ENCODE results near the gene MACROD2. TPM values are rescaled to one million over a fixed set of nuclear protein-coding genes. Genes with fewer than 3 reads are reported as not detected.

The MACROD2 gene
- total and polyA plus RNA-seq, 2 of the 4 experiments (the other 2 are of a cell fraction) = not detected

DNA sequence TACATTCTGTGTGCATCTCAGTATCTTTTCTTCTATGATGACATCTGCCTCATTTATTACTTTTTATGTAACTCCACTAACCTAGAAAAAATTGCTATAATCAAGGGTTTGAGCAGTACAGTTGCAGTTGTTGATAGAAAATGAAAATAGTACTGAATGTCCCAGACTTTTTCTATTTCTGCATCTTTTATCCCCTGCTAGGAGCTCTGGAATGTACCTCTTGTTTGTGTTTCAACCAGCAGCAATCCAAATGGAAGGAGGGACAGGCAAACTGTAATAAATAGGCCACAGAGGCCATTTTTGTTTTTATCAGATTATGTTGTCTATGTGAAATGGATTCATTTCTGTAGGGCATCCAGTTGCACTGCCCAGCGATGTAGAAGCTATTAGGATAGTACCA lies 2041.0 kb downstream of the MACROD2 start:
- no peak overlapping the region for H3K27ac ChIP-seq (ENCODE audit: insufficient read depth, low read length)
- BruUV-seq (replicated peaks) = no TSS peak
- no peak overlapping the region for H2AK9ac ChIP-seq (replicated peaks; ENCODE audit: low read depth, low read length, poor library complexity)
- H3K56ac ChIP-seq (ENCODE audit: extremely low read depth, insufficient read depth, low read length) = no peak overlapping the region
- no peak overlapping the region for H2AK5ac ChIP-seq (ENCODE audit: low read depth, low read length)
- H3K4me2 ChIP-seq (ENCODE audit: low read depth, low read length) = no peak overlapping the region
- DNase-seq (no peak), ATAC-seq (ENCODE audit: low read depth) (no peak)
- no peaks in the 10 kb centered on the region for H3K36me3 ChIP-seq (ENCODE audit: control insufficient read depth, insufficient read depth, low read length)
- no peaks in the 10 kb centered on the region for H4K20me1 ChIP-seq (ENCODE audit: insufficient read depth, low read length)
- H4K91ac ChIP-seq (ENCODE audit: insufficient read depth, low read depth, low read length) = no peak overlapping the region
- no peak overlapping the region for H2BK20ac ChIP-seq (ENCODE audit: low read depth, low read length)
- H4K8ac ChIP-seq (ENCODE audit: low read depth in 2 of 2, low read length in 2 of 2) = no peak overlapping the region
- no peaks in the 10 kb centered on the region for H3K9me1 ChIP-seq (ENCODE audit: insufficient read depth, low read length)
- no peaks in the 10 kb centered on the region for H3K9me3 ChIP-seq (ENCODE audit: control insufficient read depth, insufficient read depth, low read length)
- H3K4me1 ChIP-seq (ENCODE audit: control insufficient read depth, insufficient read depth, low read length) = no peaks in the 10 kb centered on the region
- H2BK120ac ChIP-seq (ENCODE audit: low read depth, low read length) = no peak overlapping the region
- H3K23ac ChIP-seq (ENCODE audit: low read depth, low read length) = no peak overlapping the region
- no peak overlapping the region for H4K5ac ChIP-seq (ENCODE audit: low read depth, low read length)
- no peak overlapping the region for H3K4me3 ChIP-seq (ENCODE audit: insufficient read depth, low read depth, low read length)
- no peak overlapping the region for H3K4ac ChIP-seq (ENCODE audit: low read depth, low read length)
- H2BK5ac ChIP-seq (ENCODE audit: low read depth, low read length, poor library complexity, severe bottlenecking) = no peak overlapping the region
- H3K27me3 ChIP-seq (ENCODE audit: control insufficient read depth, insufficient read depth, low read length) = no peaks in the 10 kb centered on the region
- CTCF ChIA-PET = no interaction called here
- in situ Hi-C loops (cut with MboI; ENCODE audit: low sequenced_read_pairs) = no loop called here
- no peak for TF ChIP-seq BHLHE40 (IDR thresholded peaks at IDR 0.05; ENCODE audit: low read depth, low read length)
- no peak for TF ChIP-seq CHD1 (IDR thresholded peaks at IDR 0.05; ENCODE audit: low read depth, low read length)
- no peak for TF ChIP-seq USF2 (IDR thresholded peaks at IDR 0.05; ENCODE audit: low read depth, low read length)
- no peak for TF ChIP-seq RCOR1 (IDR thresholded peaks at IDR 0.05; ENCODE audit: insufficient replicate concordance, low read length)
- no peak for TF ChIP-seq FOS (IDR thresholded peaks at IDR 0.05; ENCODE audit: low read depth, low read length)
- TF ChIP-seq ELK1 (IDR thresholded peaks at IDR 0.05; ENCODE audit: borderline replicate concordance, low read depth, low read length) = no peak
- no peak for TF ChIP-seq RFX5 (IDR thresholded peaks at IDR 0.05; ENCODE audit: low read depth, low read length)
- no peak for TF ChIP-seq MAFK (IDR thresholded peaks at IDR 0.05; ENCODE audit: low read depth, low read length)
- TF ChIP-seq CEBPB (IDR thresholded peaks at IDR 0.05; ENCODE audit: low read depth, low read length) = no peak
- TF ChIP-seq POLR2A (IDR thresholded peaks at IDR 0.05; ENCODE audit: low read depth, low read length) = no peak
- TF ChIP-seq MXI1 (IDR thresholded peaks at IDR 0.05; ENCODE audit: borderline replicate concordance, low read depth, low read length) = no peak
- TF ChIP-seq MAZ (IDR thresholded peaks at IDR 0.05; ENCODE audit: borderline replicate concordance, low read depth, low read length) = no peak
- TF ChIP-seq CTCF (conservative IDR thresholded peaks at IDR 0.05; ENCODE audit: low read depth, low read length) = no peak
- TF ChIP-seq SMC3 (IDR thresholded peaks at IDR 0.05; ENCODE audit: low read depth, low read length) = no peak
- TF ChIP-seq RAD21 (IDR thresholded peaks at IDR 0.05; ENCODE audit: low read length) = no peak
- no peak for TF ChIP-seq NFE2L2 (IDR thresholded peaks at IDR 0.05; ENCODE audit: low read depth, low read length)
- H3K9ac ChIP-seq (ENCODE audit: low read depth, low read length) = no peak overlapping the region
- H2BK15ac ChIP-seq (ENCODE audit: low read depth, low read length) = no peak overlapping the region
- no peak overlapping the region for H2AFZ ChIP-seq (replicated peaks; ENCODE audit: low read length, poor library complexity)
- dilution Hi-C loops (cut with HindIII; ENCODE audit: low sequenced_read_pairs, unreplicated experiment) = no loop called here
- no peaks in the 10 kb centered on the region for H3K79me1 ChIP-seq (ENCODE audit: low read depth in 1 of 2, low read length in 2 of 2)
- intact Hi-C loops (cut with micrococcal nuclease) = no loop called here
- H3K14ac ChIP-seq (replicated peaks; ENCODE audit: low read depth, low read length) = no peak overlapping the region
- POLR2A ChIA-PET (ENCODE audit: unreplicated experiment) = no interaction called here
- no peak overlapping the region for H3K18ac ChIP-seq (ENCODE audit: low read depth, low read length)
- WGBS, 2 experiments (ENCODE audit: extremely low coverage in 2 of 2, insufficient read length in 1 of 2) = no CpG with 5 or more reads among the region's 1 CpG

All from IMR-90 (cell line).